ENCODE results near the gene DCLK2. TPM values are rescaled to one million over a fixed set of nuclear protein-coding genes. Genes with fewer than 3 reads are reported as not detected.

Gene DCLK2
- total RNA-seq, 3 donors from 2014 or later (not counting 1 experiment from before 2014, with no cell fraction given) = 0.31 TPM; not detected in 2

DNA sequence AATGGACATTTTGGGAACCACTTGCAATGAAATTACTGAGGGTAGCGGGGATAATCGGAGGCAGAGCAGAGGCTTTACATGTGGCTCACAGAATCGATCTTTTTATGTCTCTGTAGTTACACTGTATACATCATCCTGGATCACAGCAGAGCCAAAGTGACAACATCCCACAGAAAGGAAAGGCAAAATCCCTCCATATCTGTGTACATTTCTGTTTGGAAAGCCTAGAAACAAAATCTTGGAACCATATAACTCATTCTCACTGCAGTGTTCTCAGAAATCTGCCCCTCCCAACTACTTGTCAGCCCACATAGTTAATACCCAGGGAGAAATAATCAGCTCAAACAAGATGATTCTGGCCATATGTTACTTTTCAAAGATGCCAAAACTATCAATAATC, 211.6 kb downstream of the DCLK2 start:
- H3K36me3 ChIP-seq (ENCODE audit: control insufficient read depth, insufficient read depth, low read length) = peaks cover 2% of the 10 kb centered on the region
- no peak overlapping the region for H3K4me3 Mint-ChIP-seq
- H3K4me1 ChIP-seq (ENCODE audit: control insufficient read depth, insufficient read depth, low read length) = no peaks in the 10 kb centered on the region
- H3K27ac ChIP-seq (ENCODE audit: low read length) = no peak overlapping the region
- ATAC-seq (no peak), DNase-seq (no peak)
- no peaks in the 10 kb centered on the region for H3K4me1 Mint-ChIP-seq
- H3K27ac Mint-ChIP-seq = no peak overlapping the region
- no peaks in the 10 kb centered on the region for H3K36me3 Mint-ChIP-seq
- no peaks in the 10 kb centered on the region for H3K27me3 Mint-ChIP-seq (ENCODE audit: low read depth in 2 of 2)
- no peak overlapping the region for H3K4me3 ChIP-seq (ENCODE audit: low read length)
- TF ChIP-seq, protein P1, sequence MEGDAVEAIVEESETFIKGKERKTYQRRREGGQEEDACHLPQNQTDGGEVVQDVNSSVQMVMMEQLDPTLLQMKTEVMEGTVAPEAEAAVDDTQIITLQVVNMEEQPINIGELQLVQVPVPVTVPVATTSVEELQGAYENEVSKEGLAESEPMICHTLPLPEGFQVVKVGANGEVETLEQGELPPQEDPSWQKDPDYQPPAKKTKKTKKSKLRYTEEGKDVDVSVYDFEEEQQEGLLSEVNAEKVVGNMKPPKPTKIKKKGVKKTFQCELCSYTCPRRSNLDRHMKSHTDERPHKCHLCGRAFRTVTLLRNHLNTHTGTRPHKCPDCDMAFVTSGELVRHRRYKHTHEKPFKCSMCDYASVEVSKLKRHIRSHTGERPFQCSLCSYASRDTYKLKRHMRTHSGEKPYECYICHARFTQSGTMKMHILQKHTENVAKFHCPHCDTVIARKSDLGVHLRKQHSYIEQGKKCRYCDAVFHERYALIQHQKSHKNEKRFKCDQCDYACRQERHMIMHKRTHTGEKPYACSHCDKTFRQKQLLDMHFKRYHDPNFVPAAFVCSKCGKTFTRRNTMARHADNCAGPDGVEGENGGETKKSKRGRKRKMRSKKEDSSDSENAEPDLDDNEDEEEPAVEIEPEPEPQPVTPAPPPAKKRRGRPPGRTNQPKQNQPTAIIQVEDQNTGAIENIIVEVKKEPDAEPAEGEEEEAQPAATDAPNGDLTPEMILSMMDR (IDR thresholded peaks at IDR 0.05) = no peak
- intact Hi-C loops (cut with micrococcal nuclease) = no loop called here
- H3K9me3 ChIP-seq (ENCODE audit: control insufficient read depth, insufficient read depth, low read length) = no peaks in the 10 kb centered on the region
- H3K27me3 ChIP-seq (ENCODE audit: control insufficient read depth, insufficient read depth, low read length) = no peaks in the 10 kb centered on the region
- H3K9me3 Mint-ChIP-seq = no peaks in the 10 kb centered on the region
- 90% methylated on average over 3 of the region's 3 CpGs for WGBS (ENCODE audit: insufficient coverage)

DNA sequence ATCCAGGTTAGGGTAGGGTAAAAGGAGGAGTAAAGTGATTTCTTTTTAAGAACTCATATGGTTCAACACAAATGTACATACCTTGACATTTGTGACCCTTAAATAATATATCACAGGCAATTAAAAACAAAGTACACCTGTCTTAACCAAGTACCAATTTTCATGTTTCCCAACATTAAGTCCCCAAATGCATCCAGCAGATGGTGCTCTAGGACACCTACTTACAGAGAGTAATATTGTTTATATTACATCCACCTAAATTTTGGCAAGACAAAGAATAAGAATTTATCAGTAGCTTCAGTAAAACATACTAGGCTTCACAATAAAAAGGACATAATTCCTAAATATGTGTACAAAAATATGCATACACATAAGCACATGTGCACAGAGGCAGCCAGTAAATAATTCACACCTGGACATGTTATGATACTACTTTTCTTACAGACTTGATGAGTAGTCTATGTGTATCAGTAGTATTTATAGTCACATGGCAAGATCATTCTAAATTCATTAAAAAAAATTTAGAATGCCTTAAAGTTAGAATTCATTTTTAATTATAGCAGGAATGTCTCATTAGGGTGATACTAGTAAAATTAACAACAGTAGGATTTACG, 219.7 kb downstream of the DCLK2 start:
- Mint-ChIP-seq H3K27me3 (ENCODE audit: low read depth in 2 of 2) (no peaks in the 10 kb centered on the region), H3K36me3 (no peaks in the 10 kb centered on the region), H3K4me1 (no peaks in the 10 kb centered on the region), H3K4me3 (no peak overlapping the region), H3K27ac (no peak overlapping the region), H3K9me3 (no peaks in the 10 kb centered on the region)
- H3K27me3 ChIP-seq (ENCODE audit: control insufficient read depth, insufficient read depth, low read length) = no peaks in the 10 kb centered on the region
- H3K36me3 ChIP-seq (ENCODE audit: control insufficient read depth, insufficient read depth, low read length) = no peaks in the 10 kb centered on the region
- whole genome bisulfite sequencing (ENCODE audit: insufficient coverage) = 83% methylated on average over 1 of the region's 1 CpG
- intact Hi-C loops (cut with micrococcal nuclease) = loop anchor here (1.0 kb wide), 1 partner anchor 569 kb away; no protein-coding TSS in a partner anchor
- H3K4me3 ChIP-seq (ENCODE audit: low read length) = no peak overlapping the region
- H3K4me1 ChIP-seq (ENCODE audit: control insufficient read depth, insufficient read depth, low read length) = no peaks in the 10 kb centered on the region
- no peaks in the 10 kb centered on the region for H3K9me3 ChIP-seq (ENCODE audit: control insufficient read depth, insufficient read depth, low read length)
- peak in 1 of 2 donors; percentile 47 for DNase-seq
- ATAC-seq = no peak
- H3K27ac ChIP-seq (ENCODE audit: low read length) = no peak overlapping the region
- TF ChIP-seq, protein P1 (IDR thresholded peaks at IDR 0.05) = peak; percentile 48

DNA sequence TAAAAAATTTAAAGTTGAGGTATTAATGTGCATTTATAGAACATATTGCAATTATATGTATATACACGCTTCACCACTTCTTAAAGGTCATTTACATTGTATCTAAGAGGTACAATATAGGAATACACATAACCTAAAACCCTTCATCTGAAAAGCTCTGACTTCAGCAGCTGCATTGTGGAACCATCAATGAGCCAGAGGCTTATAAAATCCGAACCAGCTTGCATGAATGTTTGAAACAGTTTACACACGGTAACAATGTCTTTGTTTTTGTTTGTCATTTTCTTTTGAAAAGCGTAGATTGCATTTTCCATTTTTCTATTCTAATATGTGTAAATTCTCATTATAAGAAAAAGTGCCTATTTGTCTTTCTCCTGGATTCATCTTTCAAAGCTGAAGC, 221.6 kb downstream of the DCLK2 start:
- no peak for ATAC-seq
- WGBS (ENCODE audit: insufficient coverage) = 92% methylated on average over 1 of the region's 4 CpGs
- TF ChIP-seq, protein P1 (IDR thresholded peaks at IDR 0.05) = no peak
- H3K4me3 ChIP-seq (ENCODE audit: low read length) = no peak overlapping the region
- no peak for DNase-seq
- Mint-ChIP-seq H3K27me3 (ENCODE audit: low read depth in 2 of 2) (no peaks in the 10 kb centered on the region), H3K4me3 (no peak overlapping the region), H3K27ac (no peak overlapping the region), H3K4me1 (no peaks in the 10 kb centered on the region), H3K36me3 (no peaks in the 10 kb centered on the region), H3K9me3 (no peaks in the 10 kb centered on the region)
- intact Hi-C loops (cut with micrococcal nuclease) = no loop called here
- H3K9me3 ChIP-seq (ENCODE audit: control insufficient read depth, insufficient read depth, low read length) = no peaks in the 10 kb centered on the region
- no peaks in the 10 kb centered on the region for H3K27me3 ChIP-seq (ENCODE audit: control insufficient read depth, insufficient read depth, low read length)
- no peaks in the 10 kb centered on the region for H3K36me3 ChIP-seq (ENCODE audit: control insufficient read depth, insufficient read depth, low read length)
- no peak overlapping the region for H3K27ac ChIP-seq (ENCODE audit: low read length)
- H3K4me1 ChIP-seq (ENCODE audit: control insufficient read depth, insufficient read depth, low read length) = no peaks in the 10 kb centered on the region

DNA sequence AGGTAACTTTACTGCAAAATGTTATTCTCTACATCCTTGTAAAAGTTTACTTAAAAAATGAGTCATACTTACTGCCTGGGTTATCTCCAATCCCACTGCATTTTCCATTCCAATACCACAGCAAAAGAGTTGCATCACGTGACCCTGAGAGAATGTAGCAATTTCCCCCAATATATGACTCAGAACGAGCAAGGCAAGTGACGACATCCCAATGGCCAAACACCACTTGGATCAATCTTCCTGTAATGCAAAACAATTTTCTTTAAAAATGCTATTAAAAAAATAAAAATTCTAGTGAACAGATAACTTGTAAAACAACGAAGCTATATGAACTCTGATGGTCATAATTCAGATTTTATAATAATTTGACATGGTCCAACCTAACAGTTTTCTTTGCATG, 224.3 kb downstream of the DCLK2 start:
- Histone ChIP-seq H3K9me3 (ENCODE audit: control insufficient read depth, insufficient read depth, low read length) (no peaks in the 10 kb centered on the region), H3K27me3 (ENCODE audit: control insufficient read depth, insufficient read depth, low read length) (no peaks in the 10 kb centered on the region), H3K4me1 (ENCODE audit: control insufficient read depth, insufficient read depth, low read length) (no peaks in the 10 kb centered on the region), H3K27ac (ENCODE audit: low read length) (no peak overlapping the region), H3K36me3 (ENCODE audit: control insufficient read depth, insufficient read depth, low read length) (no peaks in the 10 kb centered on the region), H3K4me3 (ENCODE audit: low read length) (no peak overlapping the region)
- no peaks in the 10 kb centered on the region for H3K27me3 Mint-ChIP-seq (ENCODE audit: low read depth in 2 of 2)
- 68% methylated on average over 3 of the region's 4 CpGs for WGBS (ENCODE audit: insufficient coverage)
- H3K4me3 Mint-ChIP-seq = no peak overlapping the region
- ATAC-seq = no peak
- H3K36me3 Mint-ChIP-seq = no peaks in the 10 kb centered on the region
- intact Hi-C loops (cut with micrococcal nuclease) = no loop called here
- TF ChIP-seq, protein P1 (IDR thresholded peaks at IDR 0.05) = no peak
- no peaks in the 10 kb centered on the region for H3K4me1 Mint-ChIP-seq
- no peak overlapping the region for H3K27ac Mint-ChIP-seq
- no peak for DNase-seq
- no peaks in the 10 kb centered on the region for H3K9me3 Mint-ChIP-seq
